Prostate gland (tissue), 2 donors: ENCODE measurements around the gene FSCN2.

Experiments
- POLR2AphosphoS5 ChIP-seq: sonication (generic); formaldehyde crosslinking; IDR thresholded peaks from one replicate; pipeline ENCODE4 v1.6.1; 2017; ENCODE audit warnings: antibody characterized with exemption
- TF ChIP-seq, protein P1 (sequence below), 4 experiments: fragments of 200-600 bp in 2 of 4; fragments of 450-650 bp in 2 of 4; sonication (generic) in 2 of 4; IDR thresholded peaks; 1 replicate in 3 of 4; 2 replicates in 1 of 4; pipeline ENCODE4 v1.5.1; 2016 to 2019; ENCODE audit warnings: antibody characterized with exemption in 4 of 4, mild to moderate bottlenecking in 2 of 4, moderate library complexity in 2 of 4

DNA sequence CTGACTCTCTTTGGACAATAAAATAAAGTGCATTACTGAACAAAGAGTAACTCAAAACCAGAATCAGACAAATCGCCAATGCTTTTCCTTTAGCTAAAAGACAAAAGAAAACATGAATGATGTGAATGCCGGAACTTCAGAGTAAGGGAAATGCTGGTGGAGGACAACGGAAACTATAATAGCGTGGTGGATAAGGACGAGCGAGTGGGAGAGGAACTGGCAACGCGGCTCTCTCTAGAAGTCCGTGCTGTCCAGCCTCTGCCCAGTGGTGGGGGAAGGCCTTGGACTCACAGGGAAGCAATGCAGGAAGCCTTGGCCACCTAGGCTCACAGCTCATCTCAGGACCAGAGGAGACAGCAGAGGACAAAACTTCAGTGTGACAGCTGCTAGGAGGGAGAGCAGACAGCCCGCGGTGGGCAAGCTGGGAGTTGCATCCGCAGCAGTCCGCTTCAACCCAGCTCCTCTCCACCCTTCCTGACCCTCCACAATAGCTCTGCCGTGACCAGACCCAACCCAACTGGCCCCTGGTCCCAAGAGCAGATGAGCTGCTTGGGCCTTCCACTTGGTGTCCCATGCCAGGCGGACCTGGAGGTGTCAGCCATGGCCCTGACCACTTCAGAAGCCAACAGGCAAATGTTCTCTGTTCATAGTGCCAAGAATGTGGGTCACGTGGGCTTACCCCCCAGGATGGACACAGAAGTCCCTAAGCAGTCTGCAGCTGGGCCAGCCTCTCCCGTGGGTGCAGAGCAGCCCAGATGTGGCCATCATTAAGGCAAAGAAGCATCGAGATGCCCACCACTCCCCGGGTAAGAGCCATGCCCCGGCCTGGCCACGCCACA, 29.3 kb downstream of the FSCN2 start:
- TF ChIP-seq POLR2AphosphoS5, result no peak
- TF ChIP-seq, protein P1, sequence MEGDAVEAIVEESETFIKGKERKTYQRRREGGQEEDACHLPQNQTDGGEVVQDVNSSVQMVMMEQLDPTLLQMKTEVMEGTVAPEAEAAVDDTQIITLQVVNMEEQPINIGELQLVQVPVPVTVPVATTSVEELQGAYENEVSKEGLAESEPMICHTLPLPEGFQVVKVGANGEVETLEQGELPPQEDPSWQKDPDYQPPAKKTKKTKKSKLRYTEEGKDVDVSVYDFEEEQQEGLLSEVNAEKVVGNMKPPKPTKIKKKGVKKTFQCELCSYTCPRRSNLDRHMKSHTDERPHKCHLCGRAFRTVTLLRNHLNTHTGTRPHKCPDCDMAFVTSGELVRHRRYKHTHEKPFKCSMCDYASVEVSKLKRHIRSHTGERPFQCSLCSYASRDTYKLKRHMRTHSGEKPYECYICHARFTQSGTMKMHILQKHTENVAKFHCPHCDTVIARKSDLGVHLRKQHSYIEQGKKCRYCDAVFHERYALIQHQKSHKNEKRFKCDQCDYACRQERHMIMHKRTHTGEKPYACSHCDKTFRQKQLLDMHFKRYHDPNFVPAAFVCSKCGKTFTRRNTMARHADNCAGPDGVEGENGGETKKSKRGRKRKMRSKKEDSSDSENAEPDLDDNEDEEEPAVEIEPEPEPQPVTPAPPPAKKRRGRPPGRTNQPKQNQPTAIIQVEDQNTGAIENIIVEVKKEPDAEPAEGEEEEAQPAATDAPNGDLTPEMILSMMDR (IDR thresholded peaks at IDR 0.05), result no peak
